Activated CD8-positive, alpha-beta memory T cell treated with anti-CD3 and anti-CD28 coated beads, Interleukin-2, amount 50 U/mL, for 4 hours (primary cell): ENCODE results near the gene SCAI.
"Not testable (repeated sequence)": the region's sequence is repeated elsewhere in the genome, so short reads cannot be mapped to it uniquely, and the experiment has no call there.

Experiments
- DNase-seq: peaks from one replicate; pipeline ENCODE4 v3.0.0-alpha.2; 2020

SCAI gene

GRCh38 chr9:125012013-125012412 lies 131.3 kb downstream of the SCAI start:
- not testable (repeated sequence) for DNase-seq

GRCh38 chr9:125008599-125008998 lies 134.7 kb downstream of the SCAI start:
- DNase-seq = no peak

- DNase-seq = no peak
Observed at GRCh38 chr9:125003332-125003731, 140.0 kb downstream of the SCAI start.

DNA sequence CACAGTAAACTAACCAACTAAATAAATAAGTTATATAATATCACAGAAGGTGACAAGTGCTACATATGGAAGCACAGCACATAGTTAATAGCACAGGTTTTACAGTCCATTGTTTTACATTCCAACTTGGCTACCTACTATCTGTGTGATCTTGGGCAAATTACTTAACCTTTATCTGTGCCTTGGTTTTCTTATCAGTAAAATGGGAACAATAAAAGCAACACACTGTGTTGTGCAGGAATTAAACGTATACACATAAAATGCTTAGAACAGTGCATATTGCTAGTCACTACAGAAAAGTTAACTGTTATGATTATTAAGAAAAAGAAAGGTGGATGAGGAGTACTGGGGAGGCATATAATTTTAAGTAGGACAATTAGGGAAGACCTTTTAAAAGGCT lies 159.6 kb downstream of the SCAI start:
- DNase-seq = no peak

- no peak for DNase-seq
Observed at GRCh38 chr9:124980431-124980830, 162.9 kb downstream of the SCAI start.

GRCh38 chr9:124975131-124975530 lies 168.2 kb downstream of the SCAI start:
- no peak for DNase-seq

DNA sequence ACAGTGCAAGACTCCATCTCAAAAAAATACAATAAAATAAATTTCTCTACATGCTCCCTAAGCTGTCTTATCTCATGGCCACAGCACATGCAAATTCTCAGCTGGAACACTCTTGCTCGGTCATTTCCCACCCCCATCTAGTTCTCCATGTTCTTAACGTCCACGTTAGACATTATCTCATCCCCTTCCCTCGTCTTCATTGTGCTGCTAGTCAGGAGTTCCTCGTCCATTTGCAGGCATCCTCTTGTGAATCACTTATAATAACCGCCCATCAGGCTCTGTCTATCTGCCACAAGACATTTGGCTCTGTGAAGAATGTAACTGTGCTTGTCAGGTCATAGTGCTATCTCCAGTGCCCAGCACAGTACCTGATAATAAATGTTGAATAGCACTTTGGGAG lies 169.5 kb downstream of the SCAI start:
- no peak for DNase-seq

DNA sequence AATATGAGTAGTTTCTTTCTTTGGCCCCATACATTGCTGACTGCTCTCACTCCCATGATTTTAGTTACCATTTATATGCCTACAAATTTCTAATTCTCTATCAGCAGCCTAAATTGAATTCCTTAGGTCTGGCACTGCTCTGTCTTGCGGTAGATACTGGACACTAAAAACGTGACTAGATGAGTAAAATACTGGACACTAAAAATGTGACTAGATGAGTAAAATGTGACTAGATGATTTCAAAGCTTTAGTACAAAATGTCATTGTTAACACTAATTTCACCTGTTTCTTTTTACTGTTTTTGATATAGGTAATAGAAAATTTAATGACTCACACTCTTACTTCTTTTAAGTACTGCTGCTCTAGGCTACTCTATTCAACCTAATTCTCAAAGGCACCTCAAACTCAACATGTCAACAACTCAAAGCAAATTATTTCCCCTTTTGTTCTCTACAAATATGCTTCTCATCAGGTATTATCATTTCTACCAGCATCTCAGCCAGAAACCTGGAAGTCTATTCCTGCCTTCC lies 171.0 kb downstream of the SCAI start:
- no peak for DNase-seq

DNA sequence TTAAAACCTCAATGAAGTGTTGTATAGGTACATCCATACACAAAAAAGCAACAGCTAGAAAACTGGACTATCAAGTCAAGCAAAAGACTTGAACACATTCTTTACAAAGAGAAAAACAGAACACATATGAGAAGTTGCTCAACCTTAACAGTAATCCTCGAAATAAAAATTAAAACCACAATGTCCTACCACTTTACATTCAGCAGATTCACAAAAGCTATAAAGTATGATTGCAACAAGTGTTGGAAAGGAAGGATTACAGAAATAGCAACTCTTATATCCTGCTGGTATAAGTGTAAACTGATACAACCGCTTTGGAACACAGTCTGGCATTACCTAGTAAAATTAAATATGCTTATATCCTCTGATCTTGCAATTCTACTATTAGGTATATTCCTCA lies 173.9 kb downstream of the SCAI start:
- DNase-seq = no peak

- no peak for DNase-seq
Observed at GRCh38 chr9:124968238-124968637, 175.1 kb downstream of the SCAI start.

DNA sequence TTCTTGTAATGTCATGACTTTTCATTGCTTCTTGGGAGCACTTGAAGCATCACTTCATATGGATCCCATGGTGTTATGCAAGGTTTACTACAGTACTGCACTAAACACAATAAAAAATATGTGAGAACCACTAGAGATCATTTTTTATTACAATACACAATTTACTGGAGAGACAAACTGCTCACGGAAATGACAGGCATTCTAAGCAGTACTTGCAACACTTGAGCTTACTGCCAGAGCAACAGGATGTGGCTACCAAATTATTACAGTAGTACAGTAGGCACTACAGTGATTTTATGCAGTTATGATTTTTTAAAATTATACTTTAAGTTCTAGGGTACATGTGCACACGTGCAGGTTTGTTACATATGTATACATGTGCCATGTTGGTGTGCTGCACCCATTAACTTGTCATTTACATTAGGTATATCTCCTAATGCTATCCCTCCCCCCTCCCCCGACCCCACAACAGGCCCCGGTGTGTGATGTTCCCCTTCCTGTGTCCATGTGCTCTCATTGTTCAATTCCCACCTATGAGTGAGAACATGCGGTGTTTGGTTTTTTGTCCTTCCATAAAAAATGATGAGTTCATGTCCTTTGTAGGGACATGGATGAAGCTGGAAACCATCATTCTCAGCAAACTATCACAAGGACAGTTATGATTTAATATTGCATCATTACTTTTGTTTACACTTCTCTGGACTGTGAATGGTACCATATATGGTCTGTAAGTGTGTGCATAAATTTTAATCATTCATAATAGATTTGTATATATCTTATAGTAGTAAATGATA lies 177.4 kb downstream of the SCAI start:
- not testable (repeated sequence) for DNase-seq

GRCh38 chr9:124964604-124965003 lies 178.7 kb downstream of the SCAI start:
- no peak for DNase-seq

GRCh38 chr9:124964056-124964455 lies 179.3 kb downstream of the SCAI start:
- no peak for DNase-seq

GRCh38 chr9:124960409-124960752 lies 182.9 kb downstream of the SCAI start:
- no peak for DNase-seq

GRCh38 chr9:124959671-124960408 lies 183.5 kb downstream of the SCAI start:
- not testable (repeated sequence) for DNase-seq

DNA sequence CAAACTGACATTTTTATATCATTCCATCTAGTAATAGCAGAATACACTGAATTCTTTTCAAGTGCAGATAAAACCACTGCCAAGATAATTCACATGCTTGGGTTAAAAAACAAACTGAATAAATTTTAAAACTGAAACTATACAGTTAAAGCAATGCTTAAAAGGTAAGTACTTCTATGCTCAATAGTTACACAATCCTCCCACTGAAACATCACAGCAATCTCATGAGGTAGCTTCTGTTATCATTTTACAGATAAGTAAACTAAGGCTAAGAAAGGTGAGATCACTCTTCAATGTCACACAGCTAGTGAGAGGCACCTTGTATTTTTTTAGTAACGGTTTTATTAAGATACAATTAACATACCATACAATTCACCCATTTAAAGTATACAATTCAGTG lies 189.1 kb downstream of the SCAI start:
- no peak for DNase-seq

DNA sequence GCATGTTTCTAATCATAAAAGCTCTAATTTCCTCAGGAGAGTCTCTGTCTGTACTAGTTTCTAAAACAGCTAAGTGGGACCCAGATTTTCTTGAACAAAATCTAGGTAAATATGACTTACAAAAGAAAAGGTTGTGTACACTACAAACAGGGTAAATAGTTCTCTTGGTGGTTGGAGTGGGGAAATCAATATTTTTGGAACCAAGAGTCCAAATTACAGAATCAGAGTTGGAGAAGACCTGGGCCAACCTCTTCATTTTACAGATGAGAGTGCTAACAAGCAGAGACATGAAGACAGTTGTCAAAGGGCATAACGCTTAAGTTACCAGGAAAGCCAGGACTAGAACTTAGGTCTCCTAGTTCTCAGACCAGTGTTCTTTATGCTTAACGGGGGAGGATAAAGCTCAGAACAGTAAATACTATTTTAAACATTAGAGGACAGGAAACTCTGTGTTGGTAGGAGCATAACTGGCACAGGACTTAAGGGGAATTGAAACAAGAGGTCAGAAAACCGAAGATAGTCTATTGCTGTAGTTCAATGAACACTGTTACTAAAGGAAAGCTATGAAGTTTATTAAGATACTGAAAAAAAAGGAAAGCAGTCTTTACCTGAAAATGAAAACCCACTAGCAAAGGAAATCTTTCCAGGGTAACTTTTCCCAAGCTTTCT lies 193.1 kb downstream of the SCAI start:
- no peak for DNase-seq

GRCh38 chr9:124949387-124949786 lies 193.9 kb downstream of the SCAI start:
- no peak for DNase-seq

DNA sequence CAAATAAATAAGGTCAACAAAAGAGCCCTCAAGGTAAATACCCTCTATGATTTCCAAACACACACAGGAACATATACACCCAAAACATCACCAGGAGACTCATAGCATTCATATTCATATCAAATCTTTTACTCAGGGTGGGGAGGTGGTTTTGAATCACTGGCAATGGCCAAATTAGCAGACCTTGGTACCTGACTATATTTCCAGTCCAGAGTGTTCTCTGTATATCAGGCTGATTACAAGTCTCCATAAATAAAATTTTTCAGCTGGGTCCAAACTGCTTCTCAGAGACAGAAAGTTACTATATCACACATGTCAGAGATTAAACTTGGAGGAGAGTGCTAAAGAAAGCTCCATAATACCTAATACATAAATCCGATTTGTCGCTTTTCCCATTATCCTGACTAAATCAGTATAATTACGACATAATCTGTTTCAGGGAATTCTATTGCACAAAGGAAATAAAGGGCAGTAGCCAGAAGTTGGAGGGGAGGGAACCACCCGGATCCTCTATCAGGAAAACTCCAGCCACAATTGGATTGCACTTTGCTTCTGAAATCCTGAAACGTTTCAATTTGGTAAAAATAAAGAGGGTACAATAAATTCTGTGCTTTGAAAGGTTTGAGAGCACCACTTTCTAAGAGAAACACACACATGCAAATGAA lies 195.5 kb downstream of the SCAI start:
- DNase-seq = no peak

DNA sequence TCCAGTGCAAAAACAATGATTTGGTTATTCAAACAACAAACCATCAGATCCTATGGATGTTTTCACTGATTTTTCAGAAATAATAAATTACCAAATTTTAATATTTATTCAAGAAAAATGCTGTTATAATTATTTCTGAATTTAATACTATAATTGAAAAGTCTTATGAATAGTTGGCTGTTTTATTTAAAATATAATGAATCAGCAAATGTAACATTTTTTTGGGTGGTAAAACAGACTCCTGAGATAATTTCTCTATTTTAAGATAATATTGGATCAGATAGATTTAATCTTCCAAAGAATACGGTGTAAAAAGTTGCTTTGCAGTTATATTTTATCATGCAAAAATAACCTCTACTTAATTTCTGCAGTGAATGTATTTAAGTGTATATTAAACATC lies 197.2 kb downstream of the SCAI start:
- DNase-seq = no peak

GRCh38 chr9:124941679-124942561 lies 201.4 kb downstream of the SCAI start:
- peak; percentile 59 for DNase-seq
